Dendritic cell treated with granulocyte-macrophage colony-stimulating factor and Interleukin-4, amounts not matched to agents 40 ng/mL and 50 ng/mL, for 4 days (primary cell): ENCODE results near the gene TOPAZ1.

Source experiments
- H3K27ac Mint-ChIP-seq: one replicate; pipeline ENCODE4 v1.8.0; 2022; ENCODE audit warnings: mild to moderate bottlenecking, mixed read lengths
- H3K27me3 Mint-ChIP-seq: one replicate; pipeline ENCODE4 v1.8.0; 2022; ENCODE audit warnings: mild to moderate bottlenecking, mixed read lengths
- H3K36me3 Mint-ChIP-seq: one replicate; pipeline ENCODE4 v1.8.0; 2022; ENCODE audit warnings: low read depth, mixed read lengths
- H3K4me1 Mint-ChIP-seq: one replicate; pipeline ENCODE4 v1.8.0; 2022; ENCODE audit warnings: low read depth, mixed read lengths
- H3K4me3 Mint-ChIP-seq: one replicate; pipeline ENCODE4 v1.8.0; 2022; ENCODE audit warnings: mild to moderate bottlenecking, moderate library complexity, mixed read lengths
- H3K9me3 Mint-ChIP-seq: one replicate; pipeline ENCODE4 v1.8.0; 2022; ENCODE audit warnings: mixed read lengths
- intact Hi-C: fragments of 100-400 bp; cut with micrococcal nuclease; formaldehyde crosslinking; loops from one replicate; pipeline ENCODE4 v1.15.0; 2022

Gene TOPAZ1

DNA sequence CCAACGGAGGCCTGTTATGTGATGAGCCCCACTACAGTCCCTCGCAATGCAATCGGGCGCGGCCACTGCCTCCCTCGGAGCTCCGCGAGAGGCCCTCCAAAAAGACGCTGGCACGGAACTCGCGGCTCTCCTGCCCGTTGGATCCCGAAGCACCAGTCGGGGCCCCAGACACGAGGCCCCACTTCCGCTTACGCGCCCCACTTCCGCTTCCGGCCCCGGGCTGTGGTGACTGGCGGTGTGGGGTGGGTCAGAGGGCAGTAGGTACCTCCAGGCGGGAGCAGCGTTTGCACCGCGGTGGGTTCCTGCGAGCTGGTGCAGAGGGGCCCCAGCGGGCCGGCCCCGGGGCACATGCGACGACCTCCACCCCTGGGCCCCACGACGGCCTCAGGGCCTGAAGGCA is at the start of gene TOPAZ1:
TSS of gene TOPAZ1 (plus strand) at position 181 of the 400 bp plus-strand sequence. CDS start at position 349, 168 bp downstream.
- H3K4me1 Mint-ChIP-seq: no peaks in the 10 kb centered on the region
- intact Hi-C loops: no loop called here
- H3K4me3 Mint-ChIP-seq: no peak within 1 kb of the TSS
- no peaks in the 10 kb centered on the region for H3K27me3 Mint-ChIP-seq
- H3K9me3 Mint-ChIP-seq: no peaks in the 10 kb centered on the region
- no peak within 1 kb of the TSS for H3K27ac Mint-ChIP-seq
- no peaks in the 10 kb centered on the region for H3K36me3 Mint-ChIP-seq

- no peaks in the 10 kb centered on the region for H3K36me3 Mint-ChIP-seq
- H3K27me3 Mint-ChIP-seq: peaks cover 2% of the 10 kb centered on the region
- no peak overlapping the region for H3K27ac Mint-ChIP-seq
- intact Hi-C loops: loop anchor here (2.0 to 5.0 kb wide), 3 partner anchors 341 to 654 kb away; no protein-coding TSS in a partner anchor
- no peaks in the 10 kb centered on the region for H3K4me1 Mint-ChIP-seq
- H3K4me3 Mint-ChIP-seq: no peak overlapping the region
- H3K9me3 Mint-ChIP-seq: no peaks in the 10 kb centered on the region
These were observed 43.1 kb upstream of the TOPAZ1 start for GRCh38 chr3:44198284-44199269.

DNA sequence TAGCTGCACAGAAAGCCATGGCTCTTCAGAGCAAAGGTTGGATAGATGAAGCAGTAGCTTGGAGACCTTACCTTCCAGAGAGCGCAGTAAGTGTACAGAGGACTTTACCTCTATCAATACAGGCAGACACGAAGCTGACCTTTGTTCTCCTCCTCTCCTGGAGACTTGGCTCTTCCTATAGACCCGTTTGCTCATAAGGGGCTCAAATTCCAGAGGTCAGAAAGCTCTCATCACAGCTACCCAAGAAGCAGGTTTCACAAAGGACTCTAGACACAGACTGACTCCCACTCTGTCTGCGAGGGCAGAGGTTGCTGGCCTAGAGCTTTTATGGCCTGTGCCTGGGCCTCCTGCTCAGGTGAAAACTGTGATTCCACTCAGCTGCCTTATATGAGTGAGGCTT is 35.4 kb upstream of the TOPAZ1 start:
- intact Hi-C loops: no loop called here
- H3K27me3 Mint-ChIP-seq: no peaks in the 10 kb centered on the region
- H3K36me3 Mint-ChIP-seq: no peaks in the 10 kb centered on the region

GRCh38 chr3:44206862-44207652 is 34.6 kb upstream of the TOPAZ1 start:
- Mint-ChIP-seq H3K4me3 (no peak overlapping the region), H3K27me3 (no peaks in the 10 kb centered on the region), H3K9me3 (no peaks in the 10 kb centered on the region), H3K4me1 (peaks cover 6% of the 10 kb centered on the region), H3K36me3 (no peaks in the 10 kb centered on the region), H3K27ac (no peak overlapping the region)
- intact Hi-C loops: no loop called here

More for the DNA sequence above, 35.4 kb upstream of the TOPAZ1 start:
- Mint-ChIP-seq H3K27ac (no peak overlapping the region), H3K4me1 (peaks cover 6% of the 10 kb centered on the region), H3K9me3 (no peaks in the 10 kb centered on the region), H3K4me3 (no peak overlapping the region)

DNA sequence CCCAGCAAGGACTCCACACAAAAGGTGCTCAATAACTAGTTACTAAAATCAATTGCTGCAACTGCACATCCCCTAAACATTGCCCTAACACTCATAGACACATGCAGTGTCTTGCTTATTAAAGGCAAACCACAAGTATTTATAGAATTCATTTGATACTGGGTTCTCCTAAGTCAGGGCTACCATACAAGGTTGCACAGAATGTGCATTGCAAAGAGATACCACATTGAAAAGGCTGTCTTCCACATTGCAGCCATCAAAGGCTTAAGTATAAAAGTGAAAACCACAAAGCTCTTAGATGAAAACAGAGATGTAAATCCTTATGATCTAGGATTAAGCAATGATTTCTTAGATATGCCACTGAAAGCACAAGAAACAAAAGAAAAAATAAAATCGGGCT is 33.6 kb upstream of the TOPAZ1 start:
- H3K27me3 Mint-ChIP-seq: no peaks in the 10 kb centered on the region
- H3K4me1 Mint-ChIP-seq: peaks cover 6% of the 10 kb centered on the region
- no peak overlapping the region for H3K4me3 Mint-ChIP-seq
- intact Hi-C loops: no loop called here
- H3K27ac Mint-ChIP-seq: no peak overlapping the region
- H3K9me3 Mint-ChIP-seq: no peaks in the 10 kb centered on the region
- H3K36me3 Mint-ChIP-seq: no peaks in the 10 kb centered on the region

- Mint-ChIP-seq H3K9me3 (no peaks in the 10 kb centered on the region), H3K4me1 (peaks cover 6% of the 10 kb centered on the region), H3K27me3 (no peaks in the 10 kb centered on the region), H3K36me3 (no peaks in the 10 kb centered on the region), H3K4me3 (no peak overlapping the region), H3K27ac (no peak overlapping the region)
- intact Hi-C loops: no loop called here
These were observed 33.1 kb upstream of the TOPAZ1 start for GRCh38 chr3:44208568-44208967.

DNA sequence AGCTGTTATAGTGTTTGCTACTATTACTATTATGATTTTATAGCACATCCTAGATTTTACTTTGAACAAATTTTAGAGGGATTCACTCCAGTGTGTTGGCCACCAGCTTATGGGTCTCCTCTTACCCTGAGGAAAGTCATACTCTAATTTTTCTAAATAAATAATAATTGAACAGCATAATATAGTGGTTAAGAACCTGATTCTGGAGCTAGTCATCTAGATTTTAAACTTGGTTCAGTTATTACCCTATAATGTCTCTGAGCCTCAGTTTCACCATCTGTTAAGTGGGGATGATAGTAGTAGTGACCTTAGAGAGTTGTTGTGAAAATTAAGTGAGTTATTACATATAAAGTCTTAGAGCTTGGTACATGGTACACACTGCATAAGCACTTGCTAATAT is 30.7 kb upstream of the TOPAZ1 start:
- H3K27me3 Mint-ChIP-seq: no peaks in the 10 kb centered on the region
- H3K4me1 Mint-ChIP-seq: peaks cover 6% of the 10 kb centered on the region
- peaks cover 10% of the 10 kb centered on the region for H3K9me3 Mint-ChIP-seq
- intact Hi-C loops: no loop called here
- no peak overlapping the region for H3K4me3 Mint-ChIP-seq
- H3K27ac Mint-ChIP-seq: no peak overlapping the region
- H3K36me3 Mint-ChIP-seq: no peaks in the 10 kb centered on the region

DNA sequence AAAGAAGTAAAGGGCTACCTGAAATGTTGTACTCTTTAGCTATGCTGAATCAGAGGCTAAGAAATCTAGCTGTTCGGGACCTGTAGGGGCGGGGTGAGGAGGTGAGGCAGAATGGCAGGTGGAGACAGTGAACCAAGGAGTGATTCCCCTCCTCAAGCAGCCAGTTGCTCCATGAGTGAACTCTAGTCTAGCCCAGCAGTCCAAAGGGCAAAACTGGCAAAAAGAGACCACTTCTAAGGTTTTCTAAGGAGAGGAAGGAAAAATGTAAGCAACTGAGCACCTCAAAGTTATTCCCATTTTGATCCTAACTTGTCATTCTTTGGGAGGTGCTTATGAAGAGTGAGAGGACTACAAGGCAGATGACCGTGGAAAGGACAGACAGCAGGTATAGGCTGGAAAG is 19.3 kb upstream of the TOPAZ1 start:
- no peak overlapping the region for H3K27ac Mint-ChIP-seq

GRCh38 chr3:44223299-44223698 is 18.4 kb upstream of the TOPAZ1 start:
- no peaks in the 10 kb centered on the region for H3K9me3 Mint-ChIP-seq
- intact Hi-C loops: no loop called here
- no peaks in the 10 kb centered on the region for H3K36me3 Mint-ChIP-seq
- H3K4me1 Mint-ChIP-seq: peaks cover 8% of the 10 kb centered on the region
- peaks cover 10% of the 10 kb centered on the region for H3K27me3 Mint-ChIP-seq
- H3K4me3 Mint-ChIP-seq: no peak overlapping the region
- no peak overlapping the region for H3K27ac Mint-ChIP-seq

More for the DNA sequence above, 19.3 kb upstream of the TOPAZ1 start:
- Mint-ChIP-seq H3K4me3 (no peak overlapping the region), H3K36me3 (no peaks in the 10 kb centered on the region), H3K27me3 (peaks cover 10% of the 10 kb centered on the region), H3K9me3 (no peaks in the 10 kb centered on the region), H3K4me1 (peaks cover 8% of the 10 kb centered on the region)
- intact Hi-C loops: no loop called here

DNA sequence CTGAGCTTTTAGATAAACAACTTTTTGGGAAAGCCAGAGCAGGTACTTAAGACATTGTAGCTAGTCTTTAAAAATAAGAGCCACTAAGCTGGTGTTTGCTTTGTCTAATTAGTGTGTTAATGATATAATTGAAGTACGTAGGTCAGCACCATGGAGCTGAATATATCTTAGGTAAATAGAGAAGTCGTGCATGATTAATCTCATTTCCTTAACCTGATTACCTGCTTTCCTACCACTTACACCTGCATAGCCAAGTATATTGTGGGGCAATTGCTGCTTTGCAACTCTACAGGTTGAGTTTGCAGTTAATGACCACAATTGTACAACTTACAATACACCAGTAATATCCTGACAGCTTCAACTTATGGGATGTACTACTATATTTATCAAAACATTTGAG is 17.6 kb upstream of the TOPAZ1 start:
- peaks cover 8% of the 10 kb centered on the region for H3K4me1 Mint-ChIP-seq
- H3K27ac Mint-ChIP-seq: no peak overlapping the region
- no peaks in the 10 kb centered on the region for H3K9me3 Mint-ChIP-seq
- H3K4me3 Mint-ChIP-seq: no peak overlapping the region
- peaks cover 10% of the 10 kb centered on the region for H3K27me3 Mint-ChIP-seq
- no peaks in the 10 kb centered on the region for H3K36me3 Mint-ChIP-seq
- intact Hi-C loops: no loop called here

DNA sequence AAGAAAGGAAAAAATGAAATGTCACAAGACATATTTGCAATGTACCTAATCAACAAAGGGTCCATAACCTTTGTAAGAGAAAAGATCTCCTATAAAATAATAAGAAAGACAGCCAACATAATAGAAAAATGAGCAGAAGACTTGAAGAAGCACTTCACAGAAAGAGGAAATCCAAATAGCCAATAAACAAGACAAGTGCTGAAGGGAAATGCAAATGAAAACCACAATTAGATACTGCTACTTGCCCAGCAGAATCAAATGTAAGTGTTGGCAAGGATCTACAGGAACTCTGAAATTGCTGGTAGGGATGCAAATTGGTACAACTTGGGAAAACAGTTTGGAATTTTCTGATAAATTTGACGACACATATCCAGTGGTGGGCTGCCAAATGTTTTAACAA is 15.1 kb upstream of the TOPAZ1 start:
- Mint-ChIP-seq H3K4me3 (no peak overlapping the region), H3K4me1 (peaks cover 8% of the 10 kb centered on the region), H3K36me3 (no peaks in the 10 kb centered on the region), H3K27ac (no peak overlapping the region), H3K9me3 (no peaks in the 10 kb centered on the region), H3K27me3 (peaks cover 10% of the 10 kb centered on the region)
- intact Hi-C loops: no loop called here

- H3K9me3 Mint-ChIP-seq: no peaks in the 10 kb centered on the region
- peaks cover 8% of the 10 kb centered on the region for H3K4me1 Mint-ChIP-seq
- no peak overlapping the region for H3K4me3 Mint-ChIP-seq
- H3K27ac Mint-ChIP-seq: no peak overlapping the region
- intact Hi-C loops: no loop called here
- no peaks in the 10 kb centered on the region for H3K36me3 Mint-ChIP-seq
- peaks cover 6% of the 10 kb centered on the region for H3K27me3 Mint-ChIP-seq
These were observed 14.1 kb upstream of the TOPAZ1 start for GRCh38 chr3:44227632-44228031.

GRCh38 chr3:44228900-44229299 is 12.8 kb upstream of the TOPAZ1 start:
- intact Hi-C loops: no loop called here
- Mint-ChIP-seq H3K9me3 (no peaks in the 10 kb centered on the region), H3K4me1 (peaks cover 8% of the 10 kb centered on the region), H3K27ac (no peak overlapping the region), H3K36me3 (no peaks in the 10 kb centered on the region), H3K4me3 (no peak overlapping the region), H3K27me3 (peaks cover 2% of the 10 kb centered on the region)

GRCh38 chr3:44232407-44232806 is 9.3 kb upstream of the TOPAZ1 start:
- intact Hi-C loops: no loop called here
- H3K27ac Mint-ChIP-seq: no peak overlapping the region

More at GRCh38 chr3:44232407-44232806, 9.3 kb upstream of the TOPAZ1 start:
- Mint-ChIP-seq H3K27me3 (no peaks in the 10 kb centered on the region), H3K36me3 (no peaks in the 10 kb centered on the region), H3K4me1 (no peaks in the 10 kb centered on the region), H3K9me3 (no peaks in the 10 kb centered on the region), H3K4me3 (no peak overlapping the region)
